Neuronal stem cell (in vitro differentiated cells): ENCODE results near the gene KRTCAP2.
A peak's percentile ranks its signal among the peaks of the same experiment; 100 is the strongest.

Experiments used
- DNase-seq: peaks from one replicate; pipeline ENCODE4 v3.0.0-alpha.2; 2013; ENCODE audit warnings: low spot score
- H2AFZ ChIP-seq: one replicate; pipeline ENCODE4 v1.6.1; 2013; ENCODE audit warnings: mild to moderate bottlenecking, low read length, inconsistent platforms
- H2AK5ac ChIP-seq: 2 replicates; pipeline ENCODE4 v1.6.1; 2013; ENCODE audit warnings: low read depth, mild to moderate bottlenecking, inconsistent platforms, low read length, moderate library complexity, mixed read lengths
- H2BK120ac ChIP-seq: 2 replicates; pipeline ENCODE4 v1.6.1; 2013; ENCODE audit warnings: low read depth, mild to moderate bottlenecking, inconsistent platforms, low read length, moderate library complexity, mixed read lengths
- H2BK12ac ChIP-seq: one replicate; pipeline ENCODE4 v1.6.1; 2013; ENCODE audit warnings: low read length, inconsistent platforms
- H2BK15ac ChIP-seq: 2 replicates; pipeline ENCODE4 v1.6.1; 2013; ENCODE audit warnings: mild to moderate bottlenecking, low read length, inconsistent platforms, mixed read lengths
- H2BK5ac ChIP-seq: one replicate; pipeline ENCODE4 v1.6.1; 2013; ENCODE audit warnings: inconsistent platforms, mild to moderate bottlenecking, low read length, moderate library complexity
- H3K14ac ChIP-seq: one replicate; pipeline ENCODE4 v1.6.1; 2013; ENCODE audit warnings: low read length, inconsistent platforms
- H3K18ac ChIP-seq: 2 replicates; pipeline ENCODE4 v1.6.1; 2013; ENCODE audit warnings: low read length, inconsistent platforms
- H3K23ac ChIP-seq: 2 replicates; pipeline ENCODE4 v1.6.1; 2013; ENCODE audit warnings: low read depth, mild to moderate bottlenecking, mixed read lengths, low read length, inconsistent platforms; ENCODE audit not compliant: poor library complexity
- H3K27ac ChIP-seq: replicated peaks from 3 replicates; pipeline ENCODE4 v1.5.1; 2013; ENCODE audit warnings: low read length, inconsistent platforms
- H3K27me3 ChIP-seq, 3 experiments: 2 replicates each; pipeline ENCODE4 v1.6.1; 2013; ENCODE audit warnings: low read length in 3 of 3, mild to moderate bottlenecking in 2 of 3, inconsistent platforms in 1 of 3, low read depth in 1 of 3, mixed read lengths in 1 of 3, moderate library complexity in 1 of 3; ENCODE audit not compliant: control insufficient read depth in 3 of 3, insufficient read depth in 3 of 3
- H3K36me3 ChIP-seq, 2 donors: replicated peaks in 1 of 2; 2 replicates each; pipeline ENCODE4 v1.6.1; 2013; ENCODE audit warnings: low read length in 2 of 2; ENCODE audit not compliant: control insufficient read depth in 2 of 2, insufficient read depth in 2 of 2
- H3K4ac ChIP-seq: 2 replicates; pipeline ENCODE4 v1.6.1; 2013; ENCODE audit warnings: inconsistent platforms, mild to moderate bottlenecking, low read length, moderate library complexity
- H3K4me1 ChIP-seq, 2 donors: 1 replicate in 1 of 2; 2 replicates in 1 of 2; pipeline ENCODE4 v1.6.1; 2013; ENCODE audit warnings: low read length in 2 of 2, low read depth in 1 of 2; ENCODE audit not compliant: control insufficient read depth in 2 of 2, insufficient read depth in 1 of 2
- H3K4me2 ChIP-seq: one replicate; pipeline ENCODE4 v1.6.1; 2013; ENCODE audit warnings: mild to moderate bottlenecking, low read length, inconsistent platforms; ENCODE audit not compliant: insufficient read depth, poor library complexity, severe bottlenecking
- H3K4me3 ChIP-seq, 2 donors: 2 replicates each; pipeline ENCODE4 v1.5.1; 2013; ENCODE audit warnings: low read length in 2 of 2, mild to moderate bottlenecking in 2 of 2, inconsistent platforms in 1 of 2, moderate library complexity in 1 of 2
- H3K79me1 ChIP-seq: one replicate; pipeline ENCODE4 v1.6.1; 2013; ENCODE audit warnings: low read depth, mild to moderate bottlenecking, inconsistent platforms, low read length, moderate library complexity
- H3K9ac ChIP-seq: one replicate; pipeline ENCODE4 v1.6.1; 2013; ENCODE audit warnings: mild to moderate bottlenecking, low read depth, low read length, inconsistent platforms; ENCODE audit not compliant: poor library complexity
- H3K9me3 ChIP-seq, 2 donors: replicated peaks in 1 of 2; 2 replicates each; pipeline versions ENCODE3 to v1.6.1; 2013; ENCODE audit warnings: low read length in 2 of 2, mild to moderate bottlenecking in 2 of 2, inconsistent platforms in 1 of 2, low read depth in 1 of 2, mixed read lengths in 1 of 2, moderate library complexity in 1 of 2; ENCODE audit not compliant: control insufficient read depth in 2 of 2, insufficient read depth in 1 of 2
- H4K8ac ChIP-seq: one replicate; pipeline ENCODE4 v1.6.1; 2013; ENCODE audit warnings: low read depth, mild to moderate bottlenecking, inconsistent platforms, low read length, moderate library complexity
- H4K91ac ChIP-seq: one replicate; pipeline ENCODE4 v1.6.1; 2013; ENCODE audit warnings: low read length, low read depth, mild to moderate bottlenecking, inconsistent platforms; ENCODE audit not compliant: poor library complexity
- WGBS, 2 donors: extraction: QIAGEN DNeasy Blood & Tissue Kit; methylation state at CpG; one replicate each; pipeline ENCODE4 v1.1.7; 2013; ENCODE audit warnings: missing lambda C conversion rate in 2 of 2, mixed read lengths in 1 of 2; ENCODE audit not compliant: insufficient read length in 2 of 2, insufficient replicate concordance in 1 of 2; ENCODE audit errors: extremely low coverage in 2 of 2; 5-methylcytosine and 5-hydroxymethylcytosine counted together

The KRTCAP2 gene

GRCh38 chr1:155207806-155208540, 34.9 kb upstream of the KRTCAP2 start, which contains the start of gene THBS3:
THBS3 (minus strand) TSS chr1:155207897; CDS start chr1:155207876, 21 bp downstream.
- Histone ChIP-seq H4K91ac (peak within 1 kb of the TSS; percentile 89), H2BK12ac (peak within 1 kb of the TSS; percentile 18), H3K36me3 (peaks cover 8 to 45% of the 10 kb centered on the region in 2 donors), H2BK5ac (peak within 1 kb of the TSS; percentile 98), H3K27ac (peak within 1 kb of the TSS; percentile 99), H2BK120ac (peak within 1 kb of the TSS; percentile 98), H4K8ac (peak within 1 kb of the TSS; percentile 99), H3K4ac (peak within 1 kb of the TSS; percentile 86), H3K79me1 (peaks cover 6% of the 10 kb centered on the region), H3K18ac (peak within 1 kb of the TSS; percentile 100), H2AK5ac (peak within 1 kb of the TSS; percentile 98), H2AFZ (peak within 1 kb of the TSS; percentile 77), H3K27me3 (no peaks in the 10 kb centered on the region), H3K9ac (peak within 1 kb of the TSS; percentile 97), H3K4me2 (peak within 1 kb of the TSS; percentile 95), H3K4me3 (peak within 1 kb of the TSS; percentile 82 to 86), H3K14ac (peak within 1 kb of the TSS; percentile 86), H2BK15ac (peak within 1 kb of the TSS; percentile 100), H3K23ac (peak within 1 kb of the TSS; percentile 95), H3K9me3 (no peaks in the 10 kb centered on the region), H3K4me1 (peaks cover 13 to 15% of the 10 kb centered on the region in 2 donors)
- no CpG with 5 or more reads among the region's 17 CpGs for WGBS, 2 donors
- DNase-seq, result peak; percentile 77

- peak overlapping the region; percentile 86 for H3K4ac ChIP-seq
- peak overlapping the region; percentile 95 for H3K23ac ChIP-seq
- H3K4me2 ChIP-seq, result peak overlapping the region; percentile 95
- no peaks in the 10 kb centered on the region for H3K9me3 ChIP-seq
- no peaks in the 10 kb centered on the region for H3K27me3 ChIP-seq
- H3K4me1 ChIP-seq, result peaks cover 13 to 15% of the 10 kb centered on the region in 2 donors
- H2BK120ac ChIP-seq, result peak overlapping the region; percentile 89
- peak overlapping the region; percentile 97 for H3K9ac ChIP-seq
- DNase-seq, result peak; percentile 70
- peak overlapping the region; percentile 99 for H4K8ac ChIP-seq
- peak overlapping the region; percentile 99 for H2BK15ac ChIP-seq
- peak overlapping the region; percentile 89 for H4K91ac ChIP-seq
- peak overlapping the region; percentile 98 for H2BK5ac ChIP-seq
- H3K79me1 ChIP-seq, result peaks cover 6% of the 10 kb centered on the region
- H2AFZ ChIP-seq, result no peak overlapping the region
- H3K27ac ChIP-seq, result peak overlapping the region; percentile 83
- no CpG with 5 or more reads among the region's 13 CpGs for WGBS, 2 donors
- peak overlapping the region; percentile 98 for H2AK5ac ChIP-seq
- peak overlapping the region; percentile 97 for H3K18ac ChIP-seq
- H3K36me3 ChIP-seq, result peaks cover 16 to 51% of the 10 kb centered on the region in 2 donors
- H2BK12ac ChIP-seq, result no peak overlapping the region
- H3K4me3 ChIP-seq, result peak overlapping the region; percentile 76 to 82
- peak overlapping the region; percentile 86 for H3K14ac ChIP-seq
These were observed 34.0 kb upstream of the KRTCAP2 start for GRCh38 chr1:155206891-155207805.

GRCh38 chr1:155205969-155206593, 33.0 kb upstream of the KRTCAP2 start:
- Histone ChIP-seq H2AFZ (no peak overlapping the region), H2BK15ac (no peak overlapping the region), H3K18ac (peak overlapping the region; percentile 15), H3K9ac (peak overlapping the region; percentile 54), H3K36me3 (peaks cover 27 to 54% of the 10 kb centered on the region in 2 donors), H4K8ac (peak overlapping the region; percentile 52), H4K91ac (no peak overlapping the region), H2BK120ac (no peak overlapping the region), H3K4me2 (no peak overlapping the region), H3K79me1 (peaks cover 6% of the 10 kb centered on the region), H3K14ac (no peak overlapping the region), H3K27ac (peak overlapping the region; percentile 8), H2AK5ac (peak overlapping the region; percentile 75), H3K9me3 (no peaks in the 10 kb centered on the region), H2BK5ac (no peak overlapping the region), H3K4ac (no peak overlapping the region), H3K4me3 (no peak overlapping the region), H2BK12ac (no peak overlapping the region), H3K4me1 (peaks cover 13 to 15% of the 10 kb centered on the region in 2 donors), H3K23ac (peak overlapping the region; percentile 19), H3K27me3 (no peaks in the 10 kb centered on the region)
- whole genome bisulfite sequencing, 2 donors, result no CpG with 5 or more reads among the region's 9 CpGs
- DNase-seq, result no peak
